NB4 (cell line): Measurements from ENCODE around the gene EXOC3.

Experiments used
- MYC ChIP-seq: IDR thresholded peaks from 2 replicates; pipeline ENCODE4 v1.6.1; 2011; ENCODE audit warnings: low read depth, low read length
- POLR2A ChIP-seq: IDR thresholded peaks from 2 replicates; pipeline ENCODE4 v1.6.1; 2011; ENCODE audit warnings: mild to moderate bottlenecking; ENCODE audit not compliant: insufficient read length; ENCODE audit errors: extremely low read depth
- TF ChIP-seq, protein P1 (sequence below): IDR thresholded peaks from one replicate; pipeline ENCODE4 v1.5.1; 2012; ENCODE audit warnings: low read depth, low read length

DNA sequence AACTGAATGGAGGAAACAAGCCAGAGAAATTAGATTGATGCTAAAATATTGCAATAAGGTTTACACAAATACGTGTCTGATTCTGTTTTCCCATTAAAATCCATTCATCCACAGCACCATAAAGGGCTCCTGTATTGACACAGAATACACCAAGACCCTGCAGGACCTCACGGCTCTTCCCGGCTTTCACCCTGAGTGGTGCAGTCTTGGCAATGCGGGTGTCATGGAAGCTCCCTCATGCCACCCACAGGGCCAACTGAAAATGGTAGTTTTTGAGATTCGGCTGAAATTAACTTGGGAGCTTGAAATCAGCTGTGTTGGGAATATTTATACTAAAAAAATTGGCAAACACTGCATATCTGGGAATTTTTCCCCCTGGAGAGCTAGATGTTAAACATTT, 17.3 kb upstream of the EXOC3 start:
- TF ChIP-seq POLR2A, result no peak
- TF ChIP-seq, protein P1, sequence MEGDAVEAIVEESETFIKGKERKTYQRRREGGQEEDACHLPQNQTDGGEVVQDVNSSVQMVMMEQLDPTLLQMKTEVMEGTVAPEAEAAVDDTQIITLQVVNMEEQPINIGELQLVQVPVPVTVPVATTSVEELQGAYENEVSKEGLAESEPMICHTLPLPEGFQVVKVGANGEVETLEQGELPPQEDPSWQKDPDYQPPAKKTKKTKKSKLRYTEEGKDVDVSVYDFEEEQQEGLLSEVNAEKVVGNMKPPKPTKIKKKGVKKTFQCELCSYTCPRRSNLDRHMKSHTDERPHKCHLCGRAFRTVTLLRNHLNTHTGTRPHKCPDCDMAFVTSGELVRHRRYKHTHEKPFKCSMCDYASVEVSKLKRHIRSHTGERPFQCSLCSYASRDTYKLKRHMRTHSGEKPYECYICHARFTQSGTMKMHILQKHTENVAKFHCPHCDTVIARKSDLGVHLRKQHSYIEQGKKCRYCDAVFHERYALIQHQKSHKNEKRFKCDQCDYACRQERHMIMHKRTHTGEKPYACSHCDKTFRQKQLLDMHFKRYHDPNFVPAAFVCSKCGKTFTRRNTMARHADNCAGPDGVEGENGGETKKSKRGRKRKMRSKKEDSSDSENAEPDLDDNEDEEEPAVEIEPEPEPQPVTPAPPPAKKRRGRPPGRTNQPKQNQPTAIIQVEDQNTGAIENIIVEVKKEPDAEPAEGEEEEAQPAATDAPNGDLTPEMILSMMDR, result peak; percentile 34
- TF ChIP-seq MYC, result no peak
